HG02678 (cell line): Measurements from ENCODE around the gene MAN1C1.
"Not testable (repeated sequence)": the region's sequence is repeated elsewhere in the genome, so short reads cannot be mapped to it uniquely, and the experiment has no call there.

ENCODE experiments used
- ATAC-seq: cut with Tn5 transposase; IDR thresholded peaks from one replicate; pipeline ENCODE4 v1.9.1; 2021; ENCODE audit warnings: mild to moderate bottlenecking, moderate library complexity; ENCODE audit not compliant: unreplicated experiment

Gene MAN1C1

DNA sequence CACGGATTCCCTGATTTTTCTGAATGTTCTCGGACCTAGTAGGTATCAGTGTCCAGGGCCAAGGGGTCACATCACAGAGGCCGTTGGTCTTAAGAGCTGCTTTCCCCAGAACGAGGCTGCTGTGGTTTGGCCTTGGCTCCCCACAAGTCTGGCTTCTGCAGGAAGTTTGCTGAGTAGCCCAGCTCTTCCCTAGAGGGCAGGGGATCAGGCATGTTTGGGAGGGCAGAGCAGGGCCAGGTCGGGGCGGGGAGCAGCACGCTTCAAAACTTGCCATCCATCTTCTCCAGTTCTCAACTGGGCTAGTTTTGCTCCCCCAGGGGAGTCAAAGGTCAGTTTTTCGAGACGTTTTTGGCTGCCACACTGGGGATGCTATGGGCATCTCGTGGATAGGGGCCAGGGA lies 37.0 kb downstream of the MAN1C1 start:
- no peak for ATAC-seq

DNA sequence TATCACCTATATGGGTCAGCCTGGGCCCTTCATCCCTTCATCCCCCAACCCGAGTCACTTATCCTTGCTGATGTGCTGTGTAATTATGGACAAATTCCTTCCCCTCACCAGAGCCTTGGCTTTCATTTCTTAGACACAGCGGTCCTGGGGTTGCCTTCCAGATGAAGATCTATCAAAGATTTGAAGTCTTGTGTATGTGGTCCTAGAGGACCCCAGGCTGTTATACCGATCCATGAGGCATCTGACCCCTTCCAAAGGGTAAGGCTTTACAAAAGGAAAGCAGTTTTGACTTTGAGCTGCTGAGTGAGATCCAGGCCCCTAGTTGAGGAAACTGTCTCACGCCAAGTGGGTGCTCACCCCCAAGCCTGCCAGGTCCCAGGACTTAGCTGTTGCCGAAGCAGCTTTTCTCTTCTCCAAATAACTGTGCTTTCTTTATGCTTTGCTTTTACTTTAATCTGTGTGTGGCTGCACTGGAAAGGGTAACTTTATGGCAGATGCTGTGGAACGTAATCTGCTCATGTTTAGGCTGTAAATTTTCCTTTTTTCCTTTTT lies 37.6 kb downstream of the MAN1C1 start:
- no peak for ATAC-seq

DNA sequence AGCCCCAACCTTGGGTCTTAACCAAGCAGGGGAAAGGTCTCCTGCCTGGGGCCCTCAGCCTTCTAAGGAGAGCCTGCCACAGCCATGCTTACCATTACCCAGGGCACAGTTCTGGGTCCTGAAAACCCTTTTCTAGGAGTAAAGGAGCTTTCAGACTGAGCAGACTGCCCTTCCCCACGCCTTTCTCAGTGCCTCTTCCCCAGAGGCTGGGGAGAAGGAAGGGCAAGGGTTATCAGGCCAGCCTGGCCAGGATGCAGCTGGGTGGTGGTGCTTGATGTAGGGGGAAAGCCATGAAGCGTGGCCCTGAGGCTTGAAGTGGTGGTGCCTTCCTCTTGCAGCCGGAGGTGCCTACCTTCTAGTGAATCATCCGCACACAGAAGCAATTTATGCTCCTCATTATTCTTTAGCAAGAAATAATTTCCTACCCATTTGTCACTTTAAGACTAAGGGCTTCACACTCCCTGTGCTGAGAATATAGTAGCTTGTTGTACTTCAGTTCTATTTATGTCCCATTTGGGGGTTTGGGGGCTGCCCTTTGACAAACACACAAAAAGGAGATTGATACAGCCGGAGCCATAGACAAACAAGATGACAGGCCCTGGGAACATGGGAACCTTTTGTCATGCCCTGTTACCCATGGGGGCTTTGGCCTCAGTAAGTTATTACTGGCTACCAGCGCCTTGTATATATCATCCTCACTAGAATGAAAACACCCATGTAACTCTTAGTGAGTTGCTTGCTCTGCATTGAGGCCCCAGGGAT lies 40.7 kb downstream of the MAN1C1 start:
- ATAC-seq, result no peak

GRCh38 chr1:25657883-25658760 lies 41.5 kb downstream of the MAN1C1 start:
- no peak for ATAC-seq

DNA sequence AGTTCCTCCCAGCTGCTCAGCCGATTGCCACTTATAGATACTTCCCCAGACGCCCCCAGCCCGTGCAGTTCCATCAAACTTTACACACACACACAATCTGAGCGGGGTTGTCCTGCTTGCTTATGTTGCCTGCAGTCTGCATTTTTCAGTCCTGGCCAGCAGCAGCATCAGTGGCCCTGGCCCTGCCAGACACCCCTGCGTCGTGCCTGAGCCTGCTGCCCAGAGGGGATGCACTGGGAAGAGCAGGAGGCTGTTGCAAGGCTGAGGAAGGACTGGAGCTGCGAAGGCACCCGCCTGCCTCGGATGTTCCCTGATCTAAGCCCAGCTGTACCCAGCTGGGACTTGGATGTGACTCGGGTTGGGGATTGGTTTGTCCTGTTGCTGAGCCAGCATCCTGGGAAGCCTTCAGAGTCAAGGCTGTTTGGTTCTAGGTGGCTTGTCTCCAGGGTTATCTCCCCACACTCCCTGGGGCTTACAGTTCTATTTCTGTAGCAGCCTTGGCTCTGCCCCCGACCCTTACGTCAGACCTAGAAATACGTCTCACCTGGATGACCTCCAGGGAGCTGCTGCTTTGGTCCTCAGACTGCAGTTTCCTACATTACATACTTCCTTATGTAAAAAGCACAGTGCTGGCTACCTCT lies 42.3 kb downstream of the MAN1C1 start:
- ATAC-seq, result no peak

DNA sequence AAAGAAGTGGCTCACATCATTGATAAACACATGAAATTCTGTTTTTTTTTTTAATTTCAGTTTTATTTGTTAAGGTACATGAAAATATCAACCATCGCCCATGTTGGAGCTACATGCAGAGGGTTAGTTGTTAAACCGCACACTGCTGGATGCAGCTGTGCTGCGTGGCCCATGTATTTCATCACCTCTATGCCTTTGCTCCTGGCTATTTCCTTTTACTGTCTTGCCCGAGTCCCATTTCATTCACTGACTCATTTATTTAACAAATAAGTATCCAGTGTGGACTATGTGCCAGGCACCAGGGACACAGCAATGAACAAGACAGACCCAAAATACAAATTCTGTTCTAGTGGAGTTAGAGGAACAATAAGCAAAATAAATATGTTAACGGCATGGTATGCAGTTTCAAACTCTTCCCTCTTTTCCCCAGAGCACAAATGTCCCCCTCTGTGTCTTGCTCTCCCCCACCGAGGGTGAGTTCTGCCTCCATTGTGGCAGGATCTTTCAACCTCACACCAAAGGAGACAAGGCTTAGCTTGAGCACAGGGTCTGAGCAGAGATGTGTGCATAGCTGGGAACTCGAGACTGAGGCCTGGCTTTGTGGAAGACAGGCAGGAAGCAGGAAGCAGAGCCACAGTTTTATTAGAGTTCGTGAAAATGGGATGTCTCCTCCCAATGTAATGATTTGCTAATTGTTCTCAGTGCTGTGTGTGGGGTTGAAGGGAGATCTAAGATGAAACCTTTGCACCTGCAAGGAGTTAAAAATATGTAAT lies 44.6 kb downstream of the MAN1C1 start:
- no peak for ATAC-seq

- no peak for ATAC-seq
These were observed 45.5 kb downstream of the MAN1C1 start for GRCh38 chr1:25662061-25662460.

GRCh38 chr1:25662959-25663358 lies 46.4 kb downstream of the MAN1C1 start:
- not testable (repeated sequence) for ATAC-seq

DNA sequence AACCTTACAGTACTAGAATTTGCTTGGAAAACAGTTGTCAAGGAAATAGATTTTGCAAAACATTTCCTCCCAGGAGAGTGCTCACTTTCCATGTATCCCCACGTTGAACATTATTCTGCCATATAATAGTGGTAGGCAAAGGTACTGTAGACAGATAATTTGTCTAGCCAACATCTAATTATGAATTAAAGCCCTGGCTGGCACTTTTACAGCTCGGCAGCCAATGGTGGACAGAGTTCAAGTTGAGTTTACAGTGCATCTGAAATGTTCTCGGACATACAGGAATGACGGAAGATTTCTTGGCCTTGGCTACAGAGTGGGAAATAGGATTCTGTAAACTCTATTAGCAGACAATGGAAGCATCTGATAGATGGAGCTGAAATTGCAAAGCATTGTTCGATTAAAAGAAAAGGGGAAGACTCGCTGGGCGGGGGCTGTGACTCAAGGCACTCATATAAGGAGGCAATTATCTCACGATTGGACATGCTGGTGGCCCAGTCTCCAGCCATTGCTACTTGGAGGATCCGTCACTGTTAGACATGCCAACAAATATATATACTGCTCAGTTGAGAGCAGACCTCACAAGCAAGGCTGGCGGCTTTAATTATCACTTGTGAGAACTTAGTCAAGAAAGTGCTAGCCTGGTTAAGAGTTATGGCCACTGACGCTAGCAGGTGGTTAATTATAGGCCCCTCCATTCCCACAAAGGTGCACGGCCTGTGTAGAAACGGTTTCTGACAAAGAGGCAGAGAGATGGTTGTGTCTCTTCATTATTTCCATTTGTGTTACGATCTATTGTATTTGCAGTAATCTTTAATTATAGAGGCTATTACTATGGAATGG lies 48.0 kb downstream of the MAN1C1 start:
- no peak for ATAC-seq

- no peak for ATAC-seq
These were observed 49.9 kb downstream of the MAN1C1 start for GRCh38 chr1:25666460-25666859.

GRCh38 chr1:25668931-25669573 lies 52.5 kb downstream of the MAN1C1 start:
- no peak for ATAC-seq

- ATAC-seq, result no peak
These were observed 53.4 kb downstream of the MAN1C1 start for GRCh38 chr1:25669781-25670567.

GRCh38 chr1:25671929-25672328 lies 55.3 kb downstream of the MAN1C1 start:
- no peak for ATAC-seq

GRCh38 chr1:25672763-25673409 lies 56.3 kb downstream of the MAN1C1 start:
- no peak for ATAC-seq

DNA sequence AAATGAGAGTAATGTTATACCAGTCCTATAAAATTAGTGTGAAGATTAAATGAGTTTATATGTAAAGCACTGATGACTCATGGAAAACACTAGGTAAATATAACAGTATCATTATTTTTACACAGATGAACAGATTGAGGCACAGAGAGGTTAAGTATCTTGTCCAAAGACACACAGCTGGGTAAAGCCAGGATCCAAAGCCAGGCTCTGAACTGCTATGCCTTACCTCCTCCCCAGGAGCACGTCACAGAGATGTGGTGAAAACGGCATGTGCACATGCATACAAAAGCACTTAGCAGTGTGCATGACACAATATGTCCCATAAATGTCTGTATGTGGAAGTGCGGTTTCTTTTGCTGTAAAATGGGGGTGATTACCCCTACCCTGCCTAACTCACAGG lies 56.9 kb downstream of the MAN1C1 start:
- no peak for ATAC-seq

DNA sequence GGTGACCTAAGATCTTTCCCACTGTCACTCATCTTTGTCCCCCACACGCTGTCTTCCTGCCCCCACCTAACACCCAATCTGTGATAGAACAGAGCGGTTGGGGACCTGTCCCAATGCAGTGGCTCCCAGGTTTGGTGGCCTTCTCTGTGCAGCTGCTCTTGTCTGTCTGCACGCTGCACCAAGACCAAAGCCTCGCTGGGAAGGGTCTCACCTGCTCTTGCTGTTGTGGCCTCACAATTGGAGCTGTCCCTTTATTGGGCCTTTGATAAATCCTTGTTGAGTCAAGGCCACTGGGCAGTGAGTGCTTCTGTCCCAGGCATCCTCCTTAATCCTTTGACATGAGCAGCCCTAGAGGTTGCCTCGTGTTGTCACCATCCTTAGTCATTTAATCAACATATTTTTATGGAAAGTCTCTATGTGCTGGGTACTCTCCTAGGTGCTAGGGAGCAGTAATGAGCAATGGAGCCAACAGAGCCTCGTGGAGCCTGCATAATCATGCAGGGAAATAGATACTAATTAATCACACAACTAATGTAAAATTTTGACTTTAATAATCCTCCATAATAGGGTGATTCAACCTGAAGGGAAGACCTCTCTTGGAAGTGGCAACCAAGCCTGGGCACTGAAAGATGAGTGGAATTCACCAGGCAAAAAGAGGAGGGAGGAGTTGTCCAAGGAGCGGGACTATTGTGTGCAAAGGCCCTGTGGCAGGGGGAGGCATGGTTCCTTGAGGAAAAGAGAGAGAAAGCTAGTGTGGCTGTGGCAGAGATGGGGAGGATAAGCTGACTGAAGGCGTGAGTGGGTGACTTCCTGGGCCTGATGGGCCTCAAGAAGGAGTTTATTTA lies 57.6 kb downstream of the MAN1C1 start:
- no peak for ATAC-seq

DNA sequence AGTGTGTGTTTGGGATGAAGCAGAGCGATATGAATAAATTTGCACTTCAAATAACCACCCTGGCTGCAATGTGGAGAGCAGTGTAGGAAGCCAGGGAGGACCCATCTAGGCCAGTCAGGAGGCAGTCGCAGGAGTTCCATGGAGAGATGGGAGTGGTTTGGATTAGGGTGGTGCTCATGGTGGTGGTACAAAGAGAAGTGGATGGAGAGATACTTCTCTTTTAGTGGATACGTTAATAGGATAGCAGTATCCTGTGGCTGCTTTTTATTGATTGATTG lies 58.2 kb downstream of the MAN1C1 start:
- ATAC-seq, result no peak
